GM21447 (cell line): ENCODE measurements around the gene TBC1D17.

Experiments used
- ATAC-seq: cut with Tn5 transposase; IDR thresholded peaks from one replicate; pipeline ENCODE4 v1.9.1; 2021; ENCODE audit not compliant: unreplicated experiment

The TBC1D17 gene

GRCh38 chr19:49860336-49861102, 17.0 kb upstream of the TBC1D17 start:
- no peak for ATAC-seq

- no peak for ATAC-seq
Measured at GRCh38 chr19:49861107-49861506, 16.4 kb upstream of the TBC1D17 start.

GRCh38 chr19:49861541-49862378, 15.7 kb upstream of the TBC1D17 start:
- no peak for ATAC-seq

GRCh38 chr19:49862391-49863253, 14.9 kb upstream of the TBC1D17 start:
- ATAC-seq, result no peak

- no peak for ATAC-seq
Measured at GRCh38 chr19:49863254-49863934, 14.1 kb upstream of the TBC1D17 start.

- no peak for ATAC-seq
Measured at GRCh38 chr19:49863935-49864320, 13.6 kb upstream of the TBC1D17 start.

GRCh38 chr19:49864890-49865289, 12.6 kb upstream of the TBC1D17 start:
- ATAC-seq, result no peak

- ATAC-seq, result peak; percentile 35
Measured at GRCh38 chr19:49866933-49867782, 10.3 kb upstream of the TBC1D17 start, which contains the start of gene PNKP. Gene PNKP (minus strand): TSS chr19:49867576. CDS start chr19:49867204, 372 bp downstream.

- peak; percentile 5 for ATAC-seq
Measured at GRCh38 chr19:49869009-49869483, 8.5 kb upstream of the TBC1D17 start.

- peak; percentile 77 for ATAC-seq
Measured at GRCh38 chr19:49869484-49870308, 7.8 kb upstream of the TBC1D17 start.

GRCh38 chr19:49870309-49870901, 7.1 kb upstream of the TBC1D17 start:
- no peak for ATAC-seq

GRCh38 chr19:49871349-49871985, 6.0 kb upstream of the TBC1D17 start:
- ATAC-seq, result no peak

GRCh38 chr19:49872245-49873128, 5.0 kb upstream of the TBC1D17 start:
- ATAC-seq, result no peak

GRCh38 chr19:49873129-49873521, 4.4 kb upstream of the TBC1D17 start:
- no peak for ATAC-seq

- no peak for ATAC-seq
Measured at GRCh38 chr19:49873834-49874233, 3.7 kb upstream of the TBC1D17 start.

GRCh38 chr19:49874503-49875157, 2.9 kb upstream of the TBC1D17 start:
- no peak for ATAC-seq
